K562 (cell line): ENCODE measurements around the gene NEK2. TPM values are rescaled to one million over a fixed set of nuclear protein-coding genes. Genes with fewer than 3 reads are reported as not detected.
"Not testable (repeated sequence)": the region's sequence is repeated elsewhere in the genome, so short reads cannot be mapped to it uniquely, and the experiment has no call there.

Experiments used
- ATAC-seq: fragments of 200-7000 bp; cut with Tn5 transposase; 3 replicates; pipeline ENCODE4 v1.9.1; 2020; ENCODE audit warnings: moderate library complexity
- BruUV-seq: library from RNA; stranded (reverse); fragments of 400-500 nt; replicated peaks from 2 replicates; lab custom pipeline; 2021; lab: Mats Ljungman, UMichigan
- CTCF ChIA-PET: fragments of 300-600 bp; formaldehyde crosslinking; extraction: SDS; loops from one replicate; lab custom pipeline; 2021; ENCODE audit warnings: low intra/inter-chr PET ratio; lab: Yijun Ruan, JAX
- POLR2A ChIA-PET: fragments of 300-600, 350-650 bp; sonication (Branson Sonifier 250); formaldehyde crosslinking; extraction: SDS; loops from one replicate; lab custom pipeline; 2021; ENCODE audit warnings: antibody characterized with exemption, inconsistent platforms; lab: Yijun Ruan, JAX
- DNase-seq, 4 experiments: peaks; one replicate each; pipeline versions ENCODE4 v3.0.0 to v3.0.0-alpha.2; 2011 to 2018; ENCODE audit warnings: low spot score in 3 of 4, mixed read lengths in 3 of 4; ENCODE audit errors: extremely low read depth in 1 of 4
- FAIRE-seq: peaks from 2 replicates; lab custom pipeline; 2011; peaks lifted over from hg19 to GRCh38; lab: Jason Lieb, UNC
- H2AFZ ChIP-seq: 2 replicates; pipeline ENCODE4 v1.6.0; 2011; ENCODE audit warnings: low read depth, low read length, control low read depth, inconsistent platforms
- H3K27ac ChIP-seq: fragments of 200-600 bp; 3 replicates; pipeline ENCODE4 v1.8.0; 2011; ENCODE audit warnings: low read depth, mild to moderate bottlenecking, control low read depth, inconsistent platforms, low read length, moderate library complexity, mixed read lengths; ENCODE audit errors: extremely low read depth
- H3K27me3 ChIP-seq, 2 experiments: fragments of 300-600 bp in 1 of 2; 2 replicates in 1 of 2; 3 replicates in 1 of 2; pipeline versions ENCODE4 v1.6.0 to v1.8.0; 2011; ENCODE audit warnings: inconsistent platforms in 2 of 2, low read length in 2 of 2, mild to moderate bottlenecking in 1 of 2, mixed read lengths in 1 of 2, moderate library complexity in 1 of 2; ENCODE audit not compliant: control insufficient read depth in 2 of 2, insufficient read depth in 2 of 2
- H3K36me3 ChIP-seq: fragments of 300-600 bp; 3 replicates; pipeline ENCODE4 v1.8.0; 2011; ENCODE audit warnings: mild to moderate bottlenecking, low read length, inconsistent platforms; ENCODE audit not compliant: control insufficient read depth, insufficient read depth
- H3K4me1 ChIP-seq, 2 experiments: fragments of 200-600 bp in 1 of 2; replicated peaks in 1 of 2; 2 replicates in 1 of 2; 3 replicates in 1 of 2; pipeline versions ENCODE4 v1.5.1 to v1.8.0; 2011; ENCODE audit warnings: inconsistent platforms in 2 of 2, low read length in 2 of 2, mild to moderate bottlenecking in 1 of 2, mixed read lengths in 1 of 2, moderate library complexity in 1 of 2; ENCODE audit not compliant: control insufficient read depth in 2 of 2, insufficient read depth in 2 of 2
- H3K4me2 ChIP-seq: 2 replicates; pipeline ENCODE4 v1.6.1; 2011; ENCODE audit warnings: low read length, control low read depth, inconsistent platforms, mixed read lengths; ENCODE audit not compliant: insufficient read depth
- H3K4me3 ChIP-seq: fragments of 200-600 bp; sonication (generic), shearing (Covaris generic); 2 replicates; pipeline ENCODE4 v1.5.1; 2016; ENCODE audit warnings: control low read depth, inconsistent platforms
- H3K79me2 ChIP-seq: fragments of 200-600 bp; 3 replicates; pipeline ENCODE4 v1.8.0; 2011; ENCODE audit warnings: low read length, inconsistent platforms; ENCODE audit not compliant: control insufficient read depth, insufficient read depth
- H3K9ac ChIP-seq, 2 experiments: 2 replicates each; pipeline versions ENCODE4 v1.6.0 to v1.6.1; 2011; ENCODE audit warnings: low read depth in 2 of 2, low read length in 2 of 2, control low read depth in 1 of 2, inconsistent platforms in 1 of 2, mild to moderate bottlenecking in 1 of 2, mixed read lengths in 1 of 2; ENCODE audit not compliant: insufficient read depth in 1 of 2
- H3K9me1 ChIP-seq: one replicate; pipeline ENCODE4 v1.6.0; 2011; ENCODE audit warnings: inconsistent platforms, mild to moderate bottlenecking, low read length, moderate library complexity; ENCODE audit not compliant: control insufficient read depth, insufficient read depth
- H3K9me3 ChIP-seq: replicated peaks from 2 replicates; pipeline ENCODE4 v1.5.1; 2011; ENCODE audit warnings: low read depth, low read length, inconsistent platforms; ENCODE audit not compliant: control insufficient read depth, insufficient read depth
- H4K20me1 ChIP-seq: replicated peaks from 2 replicates; pipeline ENCODE4 v1.6.1; 2011; ENCODE audit warnings: low read length, inconsistent platforms, mixed read lengths; ENCODE audit not compliant: control insufficient read depth, insufficient read depth
- ADNP ChIP-seq: fragments of 200-800 bp; sonication (Bioruptor generic); IDR thresholded peaks from 2 replicates; pipeline ENCODE4 v1.6.1; 2016; ENCODE audit warnings: missing genetic modification characterization, missing compliant biosample characterization
- CXXC5 ChIP-seq: fragments of 250-450 bp; sonication (Bioruptor Pico); IDR thresholded peaks from 2 replicates; pipeline ENCODE4 v1.8.0; 2022; ENCODE audit warnings: inconsistent platforms, mild to moderate bottlenecking, moderate library complexity
- ELF4 ChIP-seq: fragments of 450-650 bp; formaldehyde crosslinking; IDR thresholded peaks from 2 replicates; pipeline ENCODE4 v1.4.0; 2022; ENCODE audit warnings: missing genetic modification characterization
- HDAC2 ChIP-seq: fragments of 450-650 bp; IDR thresholded peaks from 2 replicates; pipeline ENCODE4 v1.6.1; 2016; ENCODE audit warnings: mild to moderate bottlenecking
- ID3 ChIP-seq, 2 experiments: fragments of 250-450 bp in 1 of 2; fragments of 450-650 bp in 1 of 2; sonication (Bioruptor Pico) in 1 of 2; IDR thresholded peaks; 2 replicates each; pipeline versions ENCODE4 v1.6.1 to v1.8.0; 2016 to 2021; ENCODE audit warnings: mild to moderate bottlenecking in 2 of 2, moderate library complexity in 2 of 2, missing compliant biosample characterization in 1 of 2, missing genetic modification characterization in 1 of 2
- NRF1 ChIP-seq, 2 experiments: fragments of 450-650 bp; IDR thresholded peaks in 1 of 2; conservative IDR thresholded peaks in 1 of 2; 2 replicates each; pipeline ENCODE4 v1.6.1; 2014; ENCODE audit warnings: mild to moderate bottlenecking in 2 of 2
- ZNF232 ChIP-seq: sonication (generic); formaldehyde crosslinking; IDR thresholded peaks from 2 replicates; pipeline ENCODE4 v1.8.0; 2022; ENCODE audit warnings: mild to moderate bottlenecking, missing genetic modification reagents
- ZNF395 ChIP-seq: fragments of 200-800 bp; sonication (Bioruptor generic); IDR thresholded peaks from 2 replicates; pipeline ENCODE4 v1.6.1; 2017; ENCODE audit warnings: missing genetic modification characterization, missing compliant biosample characterization
- whole genome bisulfite sequencing: fragments of 100-300 bp; shearing (Covaris generic); methylation state at CpG from one replicate; pipeline ENCODE4 v1.1.6; 2016; ENCODE audit warnings: low coverage, mixed read lengths; ENCODE audit not compliant: insufficient coverage; ENCODE audit errors: missing lambda C conversion rate; 5-methylcytosine and 5-hydroxymethylcytosine counted together
- in situ Hi-C: fragments of 300-500 bp; cut with MboI; formaldehyde crosslinking; loops from 4 replicates; pipeline ENCODE4 v1.15.0; 2018; ENCODE audit warnings: inconsistent platforms, mixed read lengths
- intact Hi-C: fragments of 100-400 bp; cut with micrococcal nuclease; formaldehyde crosslinking; loops from 2 replicates; pipeline ENCODE4 v1.14.2; 2022
- polyA plus RNA-seq, 8 experiments: library from polyadenylated mRNA; depleted of rRNA in 4 of 8; stranded (reverse) in 5 of 8; unstranded in 3 of 8; fragments of >200 nt; fragmentation: Nextera tagmentation in 2 of 8; fragmentation: Illumina TruSeq in 1 of 8; extraction: Ambion mirVana in 2 of 8; extraction: Trizol in 1 of 8; gene quantifications; 2 replicates each; pipeline versions ENCODE4 v1.2.1 to v1.2.3, GENCODE V29; 2011 to 2014; ENCODE audit warnings: inconsistent platforms in 1 of 8, missing spikeins in 1 of 8
- total RNA-seq, 7 experiments: library from RNA; depleted of rRNA in 6 of 7; stranded (reverse); fragments of >200 nt in 6 of 7; fragmentation: Illumina TruSeq in 2 of 7; extraction: Trizol in 2 of 7; gene quantifications; 2 replicates each; pipeline versions ENCODE4 v1.2.1 to v1.2.3, GENCODE V29; 2011 to 2021; ENCODE audit warnings: low replicate concordance in 1 of 7

The NEK2 gene
- total and polyA plus RNA-seq, 9 of the 15 experiments (the other 6 are each of a cell fraction or from before 2014, with no cell fraction given), result 30.0 to 74.7 (median 66.4) TPM

GRCh38 chr1:211722277-211723175 lies 47.1 kb upstream of the NEK2 start (continued):
- TF ChIP-seq ZNF395, result peak; percentile 83
- peak; percentile 90 for TF ChIP-seq CXXC5
- no peak for TF ChIP-seq ID3 (CRISPR knock-in tag; IDR thresholded peaks at IDR 0.05)
- peak; percentile 70 for TF ChIP-seq ID3 (tag; IDR thresholded peaks at IDR 0.05)
- TF ChIP-seq ADNP, result no peak
- TF ChIP-seq ELF4, result no peak
- TF ChIP-seq ZNF232, result no peak
- peak; percentile 82; the same call in 1 of the 2 replicates for TF ChIP-seq HDAC2
- peak; percentile 84 to 87 for TF ChIP-seq NRF1 (conservative IDR thresholded peaks at IDR 0.05 in 1 of 2, IDR thresholded peaks at IDR 0.05 in 1 of 2)

- H2AFZ ChIP-seq, H3K79me2 ChIP-seq, intact Hi-C loops, H3K27ac ChIP-seq, H3K4me3 ChIP-seq, ATAC-seq, FAIRE-seq, H3K36me3 ChIP-seq, H3K4me1 ChIP-seq, DNase-seq, H3K9ac ChIP-seq, H3K9me3 ChIP-seq, BruUV-seq, H4K20me1 ChIP-seq, in situ Hi-C loops, H3K27me3 ChIP-seq, H3K9me1 ChIP-seq, H3K4me2 ChIP-seq, CTCF ChIA-PET: not testable (repeated sequence)
- POLR2A ChIA-PET, result interaction anchor here (0.9 kb wide), 1 partner anchor 10 kb away, joined by 3 read pairs; no protein-coding TSS in a partner anchor
- WGBS, result 27% methylated on average over 4 of the region's 4 CpGs
Measured at GRCh38 chr1:211716555-211716954, 41.1 kb upstream of the NEK2 start.
